ENCODE data around the gene FAM193A.

GRCh38 chr4:2598511-2599303 lies 62.3 kb downstream of the FAM193A start:
- no peak for TF ChIP-seq CTCF (conservative IDR thresholded peaks at IDR 0.05; ENCODE audit: low read depth, low read length)
- no peak for TF ChIP-seq EZH2 (IDR thresholded peaks at IDR 0.05; ENCODE audit: low read length, unreplicated experiment)
- TF ChIP-seq EZH2phosphoT487 (IDR thresholded peaks at IDR 0.05; ENCODE audit: borderline replicate concordance, low read length), result no peak
